HFF-Myc (cell line): ENCODE data around the gene BMERB1.

Experiments
- DNase-seq: peaks from one replicate; pipeline ENCODE4 v3.0.0-alpha.2; 2011; ENCODE audit warnings: low read depth; ENCODE audit errors: extremely low read depth
- H3K4me3 ChIP-seq: replicated peaks from 2 replicates; pipeline ENCODE4 v1.5.1; 2011; ENCODE audit warnings: low read depth, mild to moderate bottlenecking, control low read depth, low read length
- TF ChIP-seq, protein P1 (sequence below): IDR thresholded peaks from 2 replicates; pipeline ENCODE4 v1.5.1; 2012; ENCODE audit warnings: mild to moderate bottlenecking, low read depth, low read length, control low read depth; ENCODE audit errors: missing control alignments

BMERB1 gene

DNA sequence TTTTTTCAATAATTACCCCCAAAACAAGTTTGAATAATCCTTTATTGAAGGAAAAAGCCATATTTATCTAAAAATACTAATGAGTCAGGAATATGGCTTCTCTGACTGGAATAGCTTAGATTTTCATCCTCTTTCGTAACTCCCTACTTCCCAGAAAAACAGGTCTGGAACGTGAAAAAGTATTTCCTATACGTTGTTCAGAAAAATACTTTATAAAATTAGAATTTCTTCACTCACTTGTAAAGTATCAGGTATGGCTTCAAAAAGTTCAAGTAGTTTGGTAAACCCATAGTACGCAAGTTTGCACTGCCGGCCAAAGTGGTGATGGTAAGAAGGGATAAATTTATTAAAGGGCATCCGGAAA lies 174.9 kb downstream of the BMERB1 start:
- TF ChIP-seq, protein P1, sequence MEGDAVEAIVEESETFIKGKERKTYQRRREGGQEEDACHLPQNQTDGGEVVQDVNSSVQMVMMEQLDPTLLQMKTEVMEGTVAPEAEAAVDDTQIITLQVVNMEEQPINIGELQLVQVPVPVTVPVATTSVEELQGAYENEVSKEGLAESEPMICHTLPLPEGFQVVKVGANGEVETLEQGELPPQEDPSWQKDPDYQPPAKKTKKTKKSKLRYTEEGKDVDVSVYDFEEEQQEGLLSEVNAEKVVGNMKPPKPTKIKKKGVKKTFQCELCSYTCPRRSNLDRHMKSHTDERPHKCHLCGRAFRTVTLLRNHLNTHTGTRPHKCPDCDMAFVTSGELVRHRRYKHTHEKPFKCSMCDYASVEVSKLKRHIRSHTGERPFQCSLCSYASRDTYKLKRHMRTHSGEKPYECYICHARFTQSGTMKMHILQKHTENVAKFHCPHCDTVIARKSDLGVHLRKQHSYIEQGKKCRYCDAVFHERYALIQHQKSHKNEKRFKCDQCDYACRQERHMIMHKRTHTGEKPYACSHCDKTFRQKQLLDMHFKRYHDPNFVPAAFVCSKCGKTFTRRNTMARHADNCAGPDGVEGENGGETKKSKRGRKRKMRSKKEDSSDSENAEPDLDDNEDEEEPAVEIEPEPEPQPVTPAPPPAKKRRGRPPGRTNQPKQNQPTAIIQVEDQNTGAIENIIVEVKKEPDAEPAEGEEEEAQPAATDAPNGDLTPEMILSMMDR = no peak
- H3K4me3 ChIP-seq = no peak overlapping the region
- no peak for DNase-seq

- TF ChIP-seq, protein P1 = no peak
- no peak for DNase-seq
- no peak overlapping the region for H3K4me3 ChIP-seq
Measured at GRCh38 chr16:15610369-15610871, 176.0 kb downstream of the BMERB1 start.

DNA sequence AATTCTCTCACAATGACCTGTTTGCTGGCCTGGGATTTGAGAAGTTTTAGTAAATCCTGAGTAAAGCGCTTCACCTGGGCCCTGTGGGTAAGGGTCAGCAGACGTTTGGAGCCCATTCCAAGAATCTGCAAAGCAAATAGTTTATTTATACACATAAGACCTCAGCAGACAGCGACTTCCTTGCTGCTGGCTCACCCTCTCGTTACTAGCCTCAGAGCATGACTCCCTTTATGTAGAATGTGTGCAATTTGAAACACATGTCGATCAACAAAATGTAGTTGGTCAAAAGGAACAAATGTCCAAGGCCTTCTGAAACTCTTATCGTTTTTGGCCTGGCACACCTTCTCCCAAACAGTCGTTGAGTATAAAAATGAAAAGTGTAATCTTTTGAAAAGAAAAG lies 177.2 kb downstream of the BMERB1 start:
- TF ChIP-seq, protein P1 = no peak
- no peak for DNase-seq
- H3K4me3 ChIP-seq = no peak overlapping the region

- DNase-seq = no peak
- no peak overlapping the region for H3K4me3 ChIP-seq
- TF ChIP-seq, protein P1 = no peak
Measured at GRCh38 chr16:15613676-15614075, 179.3 kb downstream of the BMERB1 start.

GRCh38 chr16:15616012-15616411 lies 181.6 kb downstream of the BMERB1 start:
- no peak overlapping the region for H3K4me3 ChIP-seq
- DNase-seq = no peak
- TF ChIP-seq, protein P1 = no peak

DNA sequence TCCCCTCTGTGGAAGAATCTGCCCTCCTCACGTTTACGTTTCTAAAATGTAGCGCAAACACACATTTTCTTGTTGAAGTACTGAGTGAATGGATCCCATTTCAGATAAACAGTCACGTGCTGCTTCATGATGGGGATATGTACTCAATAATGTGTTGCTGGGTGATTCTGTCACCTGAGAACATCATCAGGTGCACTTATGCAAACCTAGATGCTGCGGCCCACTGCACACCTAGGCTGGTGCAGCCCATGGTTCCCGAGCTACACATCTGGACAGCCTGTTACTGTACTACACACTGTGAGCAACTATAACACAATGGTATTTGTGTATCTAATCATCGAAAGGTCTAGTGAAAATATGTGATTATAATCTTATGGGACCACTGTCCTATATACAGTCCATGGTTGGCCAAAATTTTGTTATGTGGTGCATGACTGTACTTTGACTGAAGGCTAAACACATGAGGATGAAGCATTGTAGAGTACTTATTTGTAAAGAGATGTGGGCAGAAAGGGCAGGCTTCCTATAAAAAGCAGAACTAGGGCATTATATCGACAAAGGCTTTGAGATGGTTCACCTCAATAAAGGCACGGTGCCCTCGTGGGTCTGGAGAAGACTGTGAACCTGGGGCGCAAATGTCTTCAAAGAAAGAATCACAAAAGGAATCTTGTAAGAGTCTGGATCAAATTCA lies 182.2 kb downstream of the BMERB1 start:
- TF ChIP-seq, protein P1 = no peak
- no peak for DNase-seq
- H3K4me3 ChIP-seq = no peak overlapping the region

DNA sequence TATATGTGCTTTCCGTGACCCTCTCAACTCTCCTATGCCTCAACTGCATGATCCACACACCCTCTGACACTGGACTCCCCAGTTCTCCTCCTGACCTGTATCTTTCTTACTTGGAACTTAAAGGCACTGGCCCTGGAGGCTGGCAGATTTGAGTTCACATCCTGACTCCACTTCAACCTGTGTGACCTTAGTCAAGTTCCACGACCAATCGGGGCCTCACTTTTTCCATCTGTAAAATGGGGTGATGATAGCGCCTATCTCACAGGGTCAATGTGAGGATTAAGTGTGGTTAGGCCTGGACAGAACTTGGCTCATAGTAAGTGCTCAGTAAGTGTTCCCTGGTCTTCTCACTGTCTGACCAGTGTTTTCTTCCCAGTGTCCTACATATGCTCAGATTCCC lies 183.5 kb downstream of the BMERB1 start:
- DNase-seq = no peak
- TF ChIP-seq, protein P1 = no peak
- H3K4me3 ChIP-seq = no peak overlapping the region
